Limb (tissue), 2 donors: ENCODE data around the gene PHOX2A.
A peak's percentile ranks its signal among the peaks of the same experiment; 100 is the strongest.
"Not testable (repeated sequence)": the region's sequence is repeated elsewhere in the genome, so short reads cannot be mapped to it uniquely, and the experiment has no call there.

Experiments used
- DNase-seq, 2 donors: peaks; one replicate each; pipeline ENCODE4 v3.0.0-alpha.2; 2016; ENCODE audit errors: extremely low spot score in 2 of 2

PHOX2A gene

DNA sequence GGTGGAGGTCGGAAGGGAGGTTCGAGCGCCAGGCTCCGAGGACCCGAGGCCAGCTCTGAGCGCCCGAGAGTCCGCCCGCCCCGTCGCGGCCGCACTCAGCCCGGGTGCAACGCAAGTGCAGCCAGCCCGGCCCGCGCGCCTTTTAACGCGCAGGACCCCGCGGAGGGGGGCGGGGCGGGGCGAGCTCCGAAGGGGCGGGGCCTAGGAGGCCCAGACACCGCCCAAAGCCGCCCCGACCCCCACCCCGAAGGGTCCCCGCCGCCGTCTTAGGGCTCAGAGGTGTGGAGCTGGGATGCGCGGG lies at the start of gene PHOX2A:
TSS of gene PHOX2A (minus strand) at position 117 of the 301 bp plus-strand sequence. CDS start 172 bp downstream, outside the sequence.
- DNase-seq: peak in 1 of 2 donors; percentile 58

DNA sequence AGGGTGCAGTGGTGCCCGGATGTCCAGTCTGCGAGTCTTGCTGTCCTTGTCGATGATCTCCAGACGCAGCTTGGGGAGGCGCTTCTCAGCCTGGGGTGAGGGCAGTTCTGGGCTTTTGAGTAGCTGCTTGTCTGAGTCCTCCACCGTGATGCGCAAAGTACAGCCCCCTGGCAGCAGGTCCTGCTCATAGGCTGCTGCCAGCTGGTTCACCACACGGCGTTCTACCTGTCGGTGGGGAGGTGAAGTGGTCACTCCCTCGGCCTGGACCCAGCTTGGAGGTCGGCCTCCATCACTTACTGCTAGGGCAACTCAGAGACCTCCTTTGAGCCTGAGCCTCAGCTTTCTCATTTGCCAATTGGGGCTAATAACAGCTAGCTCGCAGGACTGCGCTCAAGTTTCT lies 49.4 kb upstream of the PHOX2A start:
- DNase-seq: no peak

GRCh38 chr11:72292106-72292785 lies 48.3 kb upstream of the PHOX2A start:
- no peak for DNase-seq

GRCh38 chr11:72290741-72291140 lies 46.8 kb upstream of the PHOX2A start:
- not testable (repeated sequence) for DNase-seq

GRCh38 chr11:72287293-72287692 lies 43.3 kb upstream of the PHOX2A start:
- DNase-seq: no peak

DNA sequence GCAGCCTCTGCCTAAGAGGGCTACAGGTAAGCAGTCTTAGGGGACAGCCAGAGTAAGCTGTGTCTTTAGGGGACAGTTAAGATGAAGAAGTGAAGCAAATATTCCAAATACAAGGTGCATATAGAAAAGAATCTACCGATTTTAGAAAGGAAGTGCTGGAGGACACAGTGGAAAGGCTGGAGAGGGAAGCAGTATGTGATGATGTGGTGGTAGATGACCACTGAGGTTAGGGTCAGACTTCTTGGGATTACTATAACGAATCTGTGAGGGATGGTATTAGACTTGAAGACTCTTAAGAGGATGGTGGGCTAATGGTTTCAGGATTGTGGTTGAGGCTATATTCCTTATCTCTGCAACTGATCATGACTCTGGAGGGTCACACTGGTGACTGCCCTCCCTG lies 40.0 kb upstream of the PHOX2A start:
- DNase-seq: no peak

- DNase-seq: no peak
These were observed 36.8 kb upstream of the PHOX2A start for GRCh38 chr11:72280726-72281315.

- no peak for DNase-seq
These were observed 36.1 kb upstream of the PHOX2A start for GRCh38 chr11:72280037-72280436.

GRCh38 chr11:72278905-72279304 lies 34.9 kb upstream of the PHOX2A start:
- DNase-seq: no peak

DNA sequence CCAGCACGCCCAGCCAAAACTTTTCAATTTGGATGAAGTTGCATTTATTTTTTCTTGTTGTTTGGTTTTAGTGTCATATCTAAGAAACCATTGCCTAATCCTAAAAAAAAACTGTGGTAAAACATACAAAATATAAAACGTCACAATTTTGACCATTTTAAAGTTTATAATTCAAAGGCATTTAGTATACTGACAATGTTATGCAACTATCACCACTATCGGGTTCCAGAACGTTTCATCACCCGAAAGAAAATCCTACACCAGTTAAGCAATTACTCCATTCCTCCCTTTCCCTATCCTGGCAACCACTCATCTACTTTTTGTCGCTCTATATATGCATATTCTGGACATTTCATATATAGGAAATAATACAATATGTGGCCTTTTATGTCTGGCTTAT lies 30.5 kb upstream of the PHOX2A start:
- DNase-seq: no peak

DNA sequence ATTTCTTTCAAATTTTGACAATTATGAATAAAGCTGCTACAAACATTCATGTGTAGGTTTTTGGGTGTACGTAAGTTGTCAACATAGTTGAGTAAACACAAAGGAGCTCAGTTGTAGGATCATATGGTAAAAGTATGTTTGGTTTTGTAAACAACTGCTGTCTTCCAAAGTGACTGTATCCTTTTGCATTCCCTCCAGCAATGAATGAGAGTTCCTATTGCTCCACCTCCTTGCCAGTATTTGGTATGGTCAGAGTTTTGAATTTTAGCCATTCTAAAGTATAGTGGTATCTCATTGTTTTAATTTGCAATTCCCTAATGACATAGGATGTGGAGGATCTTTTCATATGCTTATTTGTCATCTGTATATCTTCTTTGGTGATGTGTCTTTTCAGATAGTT lies 28.0 kb upstream of the PHOX2A start:
- no peak for DNase-seq

GRCh38 chr11:72267956-72268617 lies 24.1 kb upstream of the PHOX2A start:
- DNase-seq: no peak

DNA sequence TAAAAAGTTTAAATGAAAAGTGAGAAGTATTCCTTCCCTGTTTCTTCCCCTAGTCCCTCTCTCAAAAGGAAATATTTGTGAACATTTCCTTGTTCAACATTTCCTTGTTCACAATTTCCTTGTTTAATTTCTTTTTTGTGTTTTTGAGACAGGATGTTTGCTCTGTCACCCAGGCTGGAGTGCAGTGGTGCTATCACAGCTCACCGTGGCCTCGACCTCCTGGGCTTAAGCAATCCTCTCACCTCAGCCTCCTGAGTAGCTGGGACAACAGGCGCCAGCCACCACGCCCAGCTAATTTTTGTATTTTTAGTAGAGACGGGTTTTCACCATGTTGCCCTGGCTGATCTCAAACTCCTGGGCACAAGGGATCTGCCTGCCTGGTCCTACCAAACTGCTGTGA lies 23.0 kb upstream of the PHOX2A start:
- DNase-seq: not testable (repeated sequence)

GRCh38 chr11:72265951-72266350 lies 22.0 kb upstream of the PHOX2A start:
- DNase-seq: no peak

DNA sequence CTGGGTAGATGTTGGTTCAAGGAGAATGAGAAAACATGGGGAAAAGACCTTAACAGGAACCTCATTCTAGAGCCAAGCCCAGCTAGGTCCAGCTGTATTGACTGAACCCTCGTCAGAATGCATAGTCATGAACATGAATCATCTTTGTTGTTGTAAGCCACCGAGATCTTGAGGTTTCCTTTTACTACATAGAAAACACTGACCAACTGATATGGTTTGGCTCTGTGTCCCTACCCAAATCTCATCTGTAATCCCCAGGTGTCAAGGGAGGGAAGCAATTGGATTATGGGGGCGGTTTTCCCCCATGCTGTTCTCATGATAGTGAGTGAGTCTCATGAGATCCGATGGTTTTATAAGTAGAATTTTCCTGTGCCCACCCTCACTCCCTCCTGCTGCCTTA lies 19.4 kb upstream of the PHOX2A start:
- no peak for DNase-seq

GRCh38 chr11:72260574-72260973 lies 16.6 kb upstream of the PHOX2A start:
- DNase-seq: no peak

GRCh38 chr11:72259490-72259889 lies 15.5 kb upstream of the PHOX2A start:
- no peak for DNase-seq

DNA sequence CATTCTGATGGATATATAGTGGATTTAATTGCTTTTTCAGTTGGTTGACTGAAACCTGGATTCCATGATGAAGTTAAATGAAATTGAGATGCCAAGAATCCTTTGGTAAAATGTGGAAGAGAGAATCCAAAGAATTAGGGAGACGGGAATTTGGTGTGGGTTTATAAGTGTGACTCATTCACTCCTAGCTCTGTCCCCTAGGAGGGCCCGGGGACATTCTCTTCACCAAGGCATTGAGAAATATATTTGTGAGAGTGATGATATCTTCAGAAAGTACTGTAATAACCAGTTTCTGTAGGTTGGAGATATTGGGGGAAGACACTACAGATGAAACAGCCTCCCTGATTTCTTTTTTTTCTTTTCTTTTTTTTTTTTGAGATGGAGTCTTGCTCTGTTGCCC lies 13.6 kb upstream of the PHOX2A start:
- no peak for DNase-seq

- DNase-seq: no peak
These were observed 10.5 kb upstream of the PHOX2A start for GRCh38 chr11:72254299-72254993.

DNA sequence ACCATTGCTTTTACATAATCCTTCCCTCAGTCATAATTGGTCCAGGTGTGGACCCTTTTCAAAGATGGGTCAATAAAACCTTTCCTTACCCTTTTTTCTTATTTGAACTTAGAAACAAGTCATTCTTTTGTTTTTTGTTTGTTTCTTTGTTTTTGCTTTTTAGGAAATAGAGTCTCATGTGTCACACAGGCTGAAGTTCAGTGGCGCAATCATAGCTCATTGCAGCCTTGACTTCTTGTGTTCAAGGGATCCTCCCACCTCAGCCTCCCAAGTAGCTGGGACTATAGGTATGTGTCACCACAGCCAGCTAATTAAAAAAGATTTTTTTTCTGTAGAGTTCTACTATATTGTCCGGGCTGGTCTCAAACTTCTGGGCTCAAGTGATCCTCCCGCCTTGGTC lies 9.4 kb upstream of the PHOX2A start:
- no peak for DNase-seq

- DNase-seq: no peak
These were observed 7.6 kb upstream of the PHOX2A start for GRCh38 chr11:72251614-72252013.

- DNase-seq: no peak
These were observed 6.9 kb upstream of the PHOX2A start for GRCh38 chr11:72250661-72251464.
